K562 (cell line): ENCODE measurements around the gene MLC1. TPM values are rescaled to one million over a fixed set of nuclear protein-coding genes. Genes with fewer than 3 reads are reported as not detected.

ENCODE experiments used
- ATAC-seq: fragments of 200-7000 bp; cut with Tn5 transposase; 3 replicates; pipeline ENCODE4 v1.9.1; 2020; ENCODE audit warnings: moderate library complexity
- BruUV-seq: library from RNA; stranded (reverse); fragments of 400-500 nt; replicated peaks from 2 replicates; lab custom pipeline; 2021; lab: Mats Ljungman, UMichigan
- CTCF ChIA-PET: fragments of 300-600 bp; formaldehyde crosslinking; extraction: SDS; loops from one replicate; lab custom pipeline; 2021; ENCODE audit warnings: low intra/inter-chr PET ratio; lab: Yijun Ruan, JAX
- POLR2A ChIA-PET: fragments of 300-600, 350-650 bp; sonication (Branson Sonifier 250); formaldehyde crosslinking; extraction: SDS; loops from one replicate; lab custom pipeline; 2021; ENCODE audit warnings: antibody characterized with exemption, inconsistent platforms; lab: Yijun Ruan, JAX
- DNase-seq, 4 experiments: peaks; one replicate each; pipeline versions ENCODE4 v3.0.0 to v3.0.0-alpha.2; 2011 to 2018; ENCODE audit warnings: low spot score in 3 of 4, mixed read lengths in 3 of 4; ENCODE audit errors: extremely low read depth in 1 of 4
- FAIRE-seq: peaks from 2 replicates; lab custom pipeline; 2011; peaks lifted over from hg19 to GRCh38; lab: Jason Lieb, UNC
- H2AFZ ChIP-seq: 2 replicates; pipeline ENCODE4 v1.6.0; 2011; ENCODE audit warnings: low read depth, low read length, control low read depth, inconsistent platforms
- H3K27ac ChIP-seq: fragments of 200-600 bp; 3 replicates; pipeline ENCODE4 v1.8.0; 2011; ENCODE audit warnings: low read depth, mild to moderate bottlenecking, control low read depth, inconsistent platforms, low read length, moderate library complexity, mixed read lengths; ENCODE audit errors: extremely low read depth
- H3K27me3 ChIP-seq, 2 experiments: fragments of 300-600 bp in 1 of 2; 2 replicates in 1 of 2; 3 replicates in 1 of 2; pipeline versions ENCODE4 v1.6.0 to v1.8.0; 2011; ENCODE audit warnings: inconsistent platforms in 2 of 2, low read length in 2 of 2, mild to moderate bottlenecking in 1 of 2, mixed read lengths in 1 of 2, moderate library complexity in 1 of 2; ENCODE audit not compliant: control insufficient read depth in 2 of 2, insufficient read depth in 2 of 2
- H3K36me3 ChIP-seq: fragments of 300-600 bp; 3 replicates; pipeline ENCODE4 v1.8.0; 2011; ENCODE audit warnings: mild to moderate bottlenecking, low read length, inconsistent platforms; ENCODE audit not compliant: control insufficient read depth, insufficient read depth
- H3K4me1 ChIP-seq, 2 experiments: fragments of 200-600 bp in 1 of 2; replicated peaks in 1 of 2; 2 replicates in 1 of 2; 3 replicates in 1 of 2; pipeline versions ENCODE4 v1.5.1 to v1.8.0; 2011; ENCODE audit warnings: inconsistent platforms in 2 of 2, low read length in 2 of 2, mild to moderate bottlenecking in 1 of 2, mixed read lengths in 1 of 2, moderate library complexity in 1 of 2; ENCODE audit not compliant: control insufficient read depth in 2 of 2, insufficient read depth in 2 of 2
- H3K4me2 ChIP-seq: 2 replicates; pipeline ENCODE4 v1.6.1; 2011; ENCODE audit warnings: low read length, control low read depth, inconsistent platforms, mixed read lengths; ENCODE audit not compliant: insufficient read depth
- H3K4me3 ChIP-seq: fragments of 200-600 bp; sonication (generic), shearing (Covaris generic); 2 replicates; pipeline ENCODE4 v1.5.1; 2016; ENCODE audit warnings: control low read depth, inconsistent platforms
- H3K79me2 ChIP-seq: fragments of 200-600 bp; 3 replicates; pipeline ENCODE4 v1.8.0; 2011; ENCODE audit warnings: low read length, inconsistent platforms; ENCODE audit not compliant: control insufficient read depth, insufficient read depth
- H3K9ac ChIP-seq, 2 experiments: 2 replicates each; pipeline versions ENCODE4 v1.6.0 to v1.6.1; 2011; ENCODE audit warnings: low read depth in 2 of 2, low read length in 2 of 2, control low read depth in 1 of 2, inconsistent platforms in 1 of 2, mild to moderate bottlenecking in 1 of 2, mixed read lengths in 1 of 2; ENCODE audit not compliant: insufficient read depth in 1 of 2
- H3K9me1 ChIP-seq: one replicate; pipeline ENCODE4 v1.6.0; 2011; ENCODE audit warnings: inconsistent platforms, mild to moderate bottlenecking, low read length, moderate library complexity; ENCODE audit not compliant: control insufficient read depth, insufficient read depth
- H3K9me3 ChIP-seq: replicated peaks from 2 replicates; pipeline ENCODE4 v1.5.1; 2011; ENCODE audit warnings: low read depth, low read length, inconsistent platforms; ENCODE audit not compliant: control insufficient read depth, insufficient read depth
- H4K20me1 ChIP-seq: replicated peaks from 2 replicates; pipeline ENCODE4 v1.6.1; 2011; ENCODE audit warnings: low read length, inconsistent platforms, mixed read lengths; ENCODE audit not compliant: control insufficient read depth, insufficient read depth
- ARID1B ChIP-seq: fragments of 450-650 bp; IDR thresholded peaks from 2 replicates; pipeline ENCODE4 v1.6.1; 2016; ENCODE audit warnings: antibody characterized with exemption, mild to moderate bottlenecking, inconsistent platforms
- DACH1 ChIP-seq: fragments of 450-650 bp; IDR thresholded peaks from 2 replicates; pipeline ENCODE4 v1.6.1; 2018; ENCODE audit not compliant: partially characterized antibody
- KDM5B ChIP-seq: fragments of 200-600 bp; sonication (generic); IDR thresholded peaks from 2 replicates; pipeline ENCODE4 v1.6.1; 2012; ENCODE audit warnings: low read depth, mild to moderate bottlenecking, moderate library complexity, low read length, control low read depth, inconsistent platforms; ENCODE audit not compliant: insufficient replicate concordance
- SAFB ChIP-seq: fragments of 200-400 bp; formaldehyde crosslinking; IDR thresholded peaks from 2 replicates; pipeline ENCODE4 v1.6.1; 2017; ENCODE audit warnings: low read depth, low read length, borderline replicate concordance
- ZNF143 ChIP-seq: sonication (generic); formaldehyde crosslinking; IDR thresholded peaks from 2 replicates; pipeline ENCODE4 v1.9.0; 2022; ENCODE audit warnings: mild to moderate bottlenecking, missing genetic modification reagents
- ZNF75A ChIP-seq: fragments of 450-650 bp; formaldehyde crosslinking; IDR thresholded peaks from 2 replicates; pipeline ENCODE4 v1.4.0; 2020; ENCODE audit warnings: mild to moderate bottlenecking
- WGBS: fragments of 100-300 bp; shearing (Covaris generic); methylation state at CpG from one replicate; pipeline ENCODE4 v1.1.6; 2016; ENCODE audit warnings: low coverage, mixed read lengths; ENCODE audit not compliant: insufficient coverage; ENCODE audit errors: missing lambda C conversion rate; 5-methylcytosine and 5-hydroxymethylcytosine counted together
- in situ Hi-C: fragments of 300-500 bp; cut with MboI; formaldehyde crosslinking; loops from 4 replicates; pipeline ENCODE4 v1.15.0; 2018; ENCODE audit warnings: inconsistent platforms, mixed read lengths
- intact Hi-C: fragments of 100-400 bp; cut with micrococcal nuclease; formaldehyde crosslinking; loops from 2 replicates; pipeline ENCODE4 v1.14.2; 2022
- polyA plus RNA-seq, 8 experiments: library from polyadenylated mRNA; depleted of rRNA in 4 of 8; stranded (reverse) in 5 of 8; unstranded in 3 of 8; fragments of >200 nt; fragmentation: Nextera tagmentation in 2 of 8; fragmentation: Illumina TruSeq in 1 of 8; extraction: Ambion mirVana in 2 of 8; extraction: Trizol in 1 of 8; gene quantifications; 2 replicates each; pipeline versions ENCODE4 v1.2.1 to v1.2.3, GENCODE V29; 2011 to 2014; ENCODE audit warnings: inconsistent platforms in 1 of 8, missing spikeins in 1 of 8
- total RNA-seq, 7 experiments: library from RNA; depleted of rRNA in 6 of 7; stranded (reverse); fragments of >200 nt in 6 of 7; fragmentation: Illumina TruSeq in 2 of 7; extraction: Trizol in 2 of 7; gene quantifications; 2 replicates each; pipeline versions ENCODE4 v1.2.1 to v1.2.3, GENCODE V29; 2011 to 2021; ENCODE audit warnings: low replicate concordance in 1 of 7
- TF ChIP-seq, protein P1 (sequence below): fragments of 250-450 bp; sonication (Bioruptor Pico); IDR thresholded peaks from 2 replicates; pipeline ENCODE4 v1.5.0; 2020; ENCODE audit warnings: mild to moderate bottlenecking, borderline replicate concordance
- TF ChIP-seq, protein P2 (sequence below): sonication (generic); formaldehyde crosslinking; IDR thresholded peaks from 2 replicates; pipeline ENCODE4 v1.5.0; 2020; ENCODE audit warnings: missing genetic modification reagents
- TF ChIP-seq, protein P3 (sequence below): sonication (generic); formaldehyde crosslinking; IDR thresholded peaks from 2 replicates; pipeline ENCODE4 v1.8.1; 2023; ENCODE audit warnings: mild to moderate bottlenecking, missing genetic modification reagents
- TF ChIP-seq, protein P4 (sequence below): fragments of 250-450 bp; sonication (Bioruptor Pico); IDR thresholded peaks from 2 replicates; pipeline ENCODE4 v1.8.0; 2021; ENCODE audit warnings: mild to moderate bottlenecking, moderate library complexity
- TF ChIP-seq, protein P5 (sequence below): fragments of 450-650 bp; formaldehyde crosslinking; IDR thresholded peaks from 2 replicates; pipeline ENCODE4 v1.4.0; 2020; ENCODE audit warnings: mild to moderate bottlenecking, moderate library complexity

Gene MLC1
- total and polyA plus RNA-seq, 9 of the 15 experiments (the other 6 are each of a cell fraction or from before 2014, with no cell fraction given) = 0.06 to 0.98 (median 0.39) TPM

DNA sequence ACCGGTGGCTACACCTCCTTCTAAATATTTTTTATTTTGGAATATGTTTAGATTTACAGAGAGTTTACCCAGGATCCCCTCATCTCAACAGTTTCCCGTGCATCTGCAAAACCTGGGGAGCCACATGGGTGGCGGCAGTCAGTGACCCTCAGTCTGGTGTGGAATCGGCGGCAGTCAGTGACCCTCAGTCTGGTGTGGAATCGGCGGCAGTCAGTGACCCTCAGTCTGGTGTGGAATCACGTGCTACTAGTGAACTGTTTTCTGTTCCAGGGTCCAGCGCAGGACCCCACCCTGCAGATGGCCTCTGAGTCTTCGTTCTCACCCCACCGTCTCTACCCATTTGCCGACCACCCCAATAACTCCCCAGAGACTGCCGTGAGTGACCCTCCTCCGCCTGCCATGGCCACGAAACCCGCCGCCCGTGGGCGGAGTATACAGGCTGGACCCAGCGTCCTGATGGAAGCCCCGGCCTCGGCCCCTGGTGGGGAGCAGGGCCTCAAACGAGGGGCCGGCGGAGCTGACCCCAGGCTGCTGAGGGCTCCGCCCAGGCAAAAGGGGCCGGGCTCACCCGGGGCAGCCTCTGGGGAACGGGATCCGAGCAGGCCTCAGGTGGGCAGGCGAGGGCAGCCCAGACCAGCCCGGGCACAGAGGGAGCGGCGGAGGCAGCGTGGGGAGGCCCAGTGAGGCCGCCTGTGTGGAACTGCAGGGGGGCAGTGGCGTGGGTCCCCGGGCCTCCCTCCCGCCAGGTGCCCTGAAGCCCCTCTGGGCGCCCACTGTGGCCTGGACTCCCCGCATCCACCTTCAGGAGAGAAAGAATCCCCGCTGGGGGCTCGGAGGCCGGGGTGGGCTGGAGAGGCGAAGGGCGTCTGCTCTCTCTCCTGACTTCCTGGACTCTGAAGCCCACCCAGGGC is 75.2 kb downstream of the MLC1 start:
- no peak overlapping the region for H2AFZ ChIP-seq
- 33% methylated on average over 17 of the region's 46 CpGs for WGBS
- H3K36me3 ChIP-seq = no peaks in the 10 kb centered on the region
- no peaks in the 10 kb centered on the region for H3K9me3 ChIP-seq
- H3K4me3 ChIP-seq = no peak overlapping the region
- no peak overlapping the region for H3K9ac ChIP-seq
- H3K4me1 ChIP-seq = peaks cover 0 to 54% of the 10 kb centered on the region in 2 experiments; a peak in 3 of 5 replicates
- intact Hi-C loops (no loop called here), in situ Hi-C loops (no loop called here)
- H3K79me2 ChIP-seq = no peaks in the 10 kb centered on the region
- ChIA-PET CTCF (interaction anchor here (1.1 kb wide), 1 partner anchor 79 kb away, joined by 3 read pairs; no protein-coding TSS in a partner anchor), POLR2A (interaction anchor here (0.6 kb wide), 1 partner anchor 9 kb away, joined by 3 read pairs; no protein-coding TSS in a partner anchor)
- ATAC-seq (no peak), FAIRE-seq (no peak), DNase-seq (no peak)
- H4K20me1 ChIP-seq = peaks cover 4% of the 10 kb centered on the region; the same call in 1 of the 2 replicates
- no peaks in the 10 kb centered on the region for H3K9me1 ChIP-seq
- BruUV-seq = no TSS peak
- no peak overlapping the region for H3K27ac ChIP-seq
- H3K4me2 ChIP-seq = no peak overlapping the region
- peaks cover 0 to 22% of the 10 kb centered on the region in 2 experiments; a peak in 2 of 5 replicates for H3K27me3 ChIP-seq
- TF ChIP-seq, protein P1, sequence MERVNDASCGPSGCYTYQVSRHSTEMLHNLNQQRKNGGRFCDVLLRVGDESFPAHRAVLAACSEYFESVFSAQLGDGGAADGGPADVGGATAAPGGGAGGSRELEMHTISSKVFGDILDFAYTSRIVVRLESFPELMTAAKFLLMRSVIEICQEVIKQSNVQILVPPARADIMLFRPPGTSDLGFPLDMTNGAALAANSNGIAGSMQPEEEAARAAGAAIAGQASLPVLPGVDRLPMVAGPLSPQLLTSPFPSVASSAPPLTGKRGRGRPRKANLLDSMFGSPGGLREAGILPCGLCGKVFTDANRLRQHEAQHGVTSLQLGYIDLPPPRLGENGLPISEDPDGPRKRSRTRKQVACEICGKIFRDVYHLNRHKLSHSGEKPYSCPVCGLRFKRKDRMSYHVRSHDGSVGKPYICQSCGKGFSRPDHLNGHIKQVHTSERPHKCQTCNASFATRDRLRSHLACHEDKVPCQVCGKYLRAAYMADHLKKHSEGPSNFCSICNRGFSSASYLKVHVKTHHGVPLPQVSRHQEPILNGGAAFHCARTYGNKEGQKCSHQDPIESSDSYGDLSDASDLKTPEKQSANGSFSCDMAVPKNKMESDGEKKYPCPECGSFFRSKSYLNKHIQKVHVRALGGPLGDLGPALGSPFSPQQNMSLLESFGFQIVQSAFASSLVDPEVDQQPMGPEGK (CRISPR knock-in tag) = no peak
- TF ChIP-seq, protein P2, sequence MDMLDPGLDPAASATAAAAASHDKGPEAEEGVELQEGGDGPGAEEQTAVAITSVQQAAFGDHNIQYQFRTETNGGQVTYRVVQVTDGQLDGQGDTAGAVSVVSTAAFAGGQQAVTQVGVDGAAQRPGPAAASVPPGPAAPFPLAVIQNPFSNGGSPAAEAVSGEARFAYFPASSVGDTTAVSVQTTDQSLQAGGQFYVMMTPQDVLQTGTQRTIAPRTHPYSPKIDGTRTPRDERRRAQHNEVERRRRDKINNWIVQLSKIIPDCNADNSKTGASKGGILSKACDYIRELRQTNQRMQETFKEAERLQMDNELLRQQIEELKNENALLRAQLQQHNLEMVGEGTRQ (CRISPR knock-in tag) = no peak
- TF ChIP-seq, protein P3, sequence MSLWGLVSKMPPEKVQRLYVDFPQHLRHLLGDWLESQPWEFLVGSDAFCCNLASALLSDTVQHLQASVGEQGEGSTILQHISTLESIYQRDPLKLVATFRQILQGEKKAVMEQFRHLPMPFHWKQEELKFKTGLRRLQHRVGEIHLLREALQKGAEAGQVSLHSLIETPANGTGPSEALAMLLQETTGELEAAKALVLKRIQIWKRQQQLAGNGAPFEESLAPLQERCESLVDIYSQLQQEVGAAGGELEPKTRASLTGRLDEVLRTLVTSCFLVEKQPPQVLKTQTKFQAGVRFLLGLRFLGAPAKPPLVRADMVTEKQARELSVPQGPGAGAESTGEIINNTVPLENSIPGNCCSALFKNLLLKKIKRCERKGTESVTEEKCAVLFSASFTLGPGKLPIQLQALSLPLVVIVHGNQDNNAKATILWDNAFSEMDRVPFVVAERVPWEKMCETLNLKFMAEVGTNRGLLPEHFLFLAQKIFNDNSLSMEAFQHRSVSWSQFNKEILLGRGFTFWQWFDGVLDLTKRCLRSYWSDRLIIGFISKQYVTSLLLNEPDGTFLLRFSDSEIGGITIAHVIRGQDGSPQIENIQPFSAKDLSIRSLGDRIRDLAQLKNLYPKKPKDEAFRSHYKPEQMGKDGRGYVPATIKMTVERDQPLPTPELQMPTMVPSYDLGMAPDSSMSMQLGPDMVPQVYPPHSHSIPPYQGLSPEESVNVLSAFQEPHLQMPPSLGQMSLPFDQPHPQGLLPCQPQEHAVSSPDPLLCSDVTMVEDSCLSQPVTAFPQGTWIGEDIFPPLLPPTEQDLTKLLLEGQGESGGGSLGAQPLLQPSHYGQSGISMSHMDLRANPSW (CRISPR knock-in tag) = no peak
- TF ChIP-seq, protein P4, sequence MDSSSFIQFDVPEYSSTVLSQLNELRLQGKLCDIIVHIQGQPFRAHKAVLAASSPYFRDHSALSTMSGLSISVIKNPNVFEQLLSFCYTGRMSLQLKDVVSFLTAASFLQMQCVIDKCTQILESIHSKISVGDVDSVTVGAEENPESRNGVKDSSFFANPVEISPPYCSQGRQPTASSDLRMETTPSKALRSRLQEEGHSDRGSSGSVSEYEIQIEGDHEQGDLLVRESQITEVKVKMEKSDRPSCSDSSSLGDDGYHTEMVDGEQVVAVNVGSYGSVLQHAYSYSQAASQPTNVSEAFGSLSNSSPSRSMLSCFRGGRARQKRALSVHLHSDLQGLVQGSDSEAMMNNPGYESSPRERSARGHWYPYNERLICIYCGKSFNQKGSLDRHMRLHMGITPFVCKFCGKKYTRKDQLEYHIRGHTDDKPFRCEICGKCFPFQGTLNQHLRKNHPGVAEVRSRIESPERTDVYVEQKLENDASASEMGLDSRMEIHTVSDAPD (CRISPR knock-in tag) = no peak
- TF ChIP-seq ZNF143 (CRISPR knock-in tag) (no peak), ARID1B (no peak), DACH1 (no peak), ZNF75A (CRISPR knock-in tag) (no peak), KDM5B (no peak), SAFB (no peak)
- TF ChIP-seq, protein P5, sequence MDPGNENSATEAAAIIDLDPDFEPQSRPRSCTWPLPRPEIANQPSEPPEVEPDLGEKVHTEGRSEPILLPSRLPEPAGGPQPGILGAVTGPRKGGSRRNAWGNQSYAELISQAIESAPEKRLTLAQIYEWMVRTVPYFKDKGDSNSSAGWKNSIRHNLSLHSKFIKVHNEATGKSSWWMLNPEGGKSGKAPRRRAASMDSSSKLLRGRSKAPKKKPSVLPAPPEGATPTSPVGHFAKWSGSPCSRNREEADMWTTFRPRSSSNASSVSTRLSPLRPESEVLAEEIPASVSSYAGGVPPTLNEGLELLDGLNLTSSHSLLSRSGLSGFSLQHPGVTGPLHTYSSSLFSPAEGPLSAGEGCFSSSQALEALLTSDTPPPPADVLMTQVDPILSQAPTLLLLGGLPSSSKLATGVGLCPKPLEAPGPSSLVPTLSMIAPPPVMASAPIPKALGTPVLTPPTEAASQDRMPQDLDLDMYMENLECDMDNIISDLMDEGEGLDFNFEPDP (CRISPR knock-in tag) = no peak
